Ramos (cell line): ENCODE measurements around the gene IFNA10.
"Not testable (repeated sequence)": the region's sequence is repeated elsewhere in the genome, so short reads cannot be mapped to it uniquely, and the experiment has no call there.

Source experiments
- in situ Hi-C: fragments of 300-500 bp; cut with MboI; formaldehyde crosslinking; loops from one replicate; pipeline ENCODE4 v1.14.3; 2022; ENCODE audit warnings: low sequenced_read_pairs; ENCODE audit not compliant: unreplicated experiment

The IFNA10 gene

DNA sequence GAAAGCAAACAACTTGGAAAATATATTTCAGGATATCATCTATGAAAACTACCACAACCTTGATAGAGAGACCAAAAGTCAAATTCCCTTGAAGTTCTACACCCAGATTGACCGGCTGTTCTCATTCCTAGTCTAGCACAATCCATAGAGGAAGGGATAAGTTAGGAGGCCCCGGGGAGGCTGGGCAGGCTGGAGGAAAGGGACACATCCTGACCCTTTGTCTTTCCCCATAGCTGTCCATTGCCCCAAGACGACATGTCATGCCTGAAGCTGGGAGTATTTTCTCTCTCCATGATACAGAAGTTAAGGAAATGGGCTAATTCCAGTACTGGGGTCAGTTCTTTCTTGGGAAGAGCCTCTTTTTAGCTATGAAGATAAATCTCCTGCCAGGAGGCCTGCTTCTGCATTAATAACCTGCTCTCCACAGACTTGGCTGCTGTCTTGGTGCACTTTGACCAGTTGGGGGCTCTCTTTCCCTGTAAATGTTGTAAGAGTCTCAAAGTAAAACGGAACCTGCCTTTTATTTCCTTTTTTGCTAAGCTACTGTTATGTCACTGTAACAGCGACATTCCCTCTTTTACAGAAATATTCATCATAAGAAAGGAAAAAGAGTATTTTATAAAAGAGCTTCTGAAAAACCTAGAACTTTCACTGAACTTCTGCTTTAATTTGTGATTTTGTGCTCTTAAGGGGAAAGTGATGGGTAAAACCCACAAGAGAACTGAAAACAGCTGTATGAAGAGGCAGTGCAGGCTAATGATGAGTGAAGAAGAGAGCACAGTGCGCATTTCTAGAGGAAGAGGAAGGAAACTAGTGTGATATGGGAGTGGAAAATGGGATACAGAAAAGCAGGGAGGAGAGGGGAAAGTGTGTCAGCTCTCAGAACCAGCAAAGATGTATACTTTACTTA is 11.8 kb downstream of the IFNA10 start:
- in situ Hi-C loops = not testable (repeated sequence)

DNA sequence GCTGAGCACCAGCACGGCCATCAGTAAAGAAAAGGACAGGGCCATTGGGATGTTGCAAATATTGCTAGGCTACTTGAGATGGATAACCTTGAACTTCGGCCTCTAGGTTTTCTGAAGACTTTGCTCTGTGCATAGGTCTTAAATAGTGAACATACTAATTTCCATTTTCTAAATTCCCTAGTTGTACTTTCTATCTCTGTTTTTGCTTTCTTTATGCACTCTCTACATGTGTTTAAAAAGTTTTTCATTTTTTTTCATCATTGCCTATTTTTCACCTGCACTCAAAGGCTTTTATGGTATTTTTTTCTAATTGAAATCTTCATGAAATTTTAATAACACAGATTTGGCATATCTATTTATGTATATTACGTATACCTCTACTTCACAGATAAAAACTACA is 19.5 kb downstream of the IFNA10 start, which contains the start of gene IFNA4:
IFNA4 (minus strand) TSS at position 101 of the 400 bp plus-strand sequence; CDS start at position 45, 56 bp downstream.
- in situ Hi-C loops = not testable (repeated sequence)

DNA sequence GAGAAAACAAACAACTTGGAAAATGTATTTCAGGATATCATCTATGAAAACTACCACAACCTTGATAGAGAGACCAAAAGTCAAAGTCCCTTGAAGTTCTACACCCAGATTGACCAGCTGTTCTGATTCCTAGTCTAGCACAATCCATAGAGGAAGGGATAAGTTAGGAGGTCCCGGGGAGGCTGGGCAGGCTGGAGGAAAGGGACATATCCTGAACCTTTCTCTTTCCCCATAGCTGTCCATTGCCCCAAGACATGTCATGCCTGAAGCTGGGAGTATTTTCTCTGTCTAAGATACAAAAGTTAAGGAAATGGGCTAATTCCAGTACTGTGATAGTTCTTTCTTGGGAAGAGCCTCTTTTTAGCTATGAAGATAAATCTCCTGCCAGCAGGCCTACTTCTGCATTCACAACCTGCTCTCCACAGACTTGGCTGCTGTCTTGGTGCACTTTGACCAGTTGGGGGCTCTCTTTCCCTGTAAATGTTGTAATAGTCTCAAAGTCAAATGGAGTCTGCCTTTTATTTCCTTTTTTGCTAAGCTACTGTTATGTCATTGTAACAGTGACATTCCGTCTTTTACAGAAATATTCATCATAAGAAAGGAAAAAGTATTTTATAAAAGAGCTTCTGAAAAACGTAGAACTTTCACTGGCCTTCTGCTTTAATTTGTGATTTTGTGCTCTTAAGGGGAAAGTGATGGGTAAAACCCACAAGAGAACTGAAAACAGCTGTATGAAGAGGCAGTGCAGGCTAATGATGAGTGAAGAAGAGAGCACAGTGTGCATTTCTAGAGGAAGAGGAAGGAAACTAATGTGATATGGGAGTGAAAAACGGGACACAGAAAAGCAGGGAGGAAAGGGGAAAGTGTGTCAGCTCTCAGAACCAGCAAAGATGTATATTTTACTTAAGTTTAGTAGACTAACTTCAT is 23.9 kb downstream of the IFNA10 start:
- in situ Hi-C loops = not testable (repeated sequence)

DNA sequence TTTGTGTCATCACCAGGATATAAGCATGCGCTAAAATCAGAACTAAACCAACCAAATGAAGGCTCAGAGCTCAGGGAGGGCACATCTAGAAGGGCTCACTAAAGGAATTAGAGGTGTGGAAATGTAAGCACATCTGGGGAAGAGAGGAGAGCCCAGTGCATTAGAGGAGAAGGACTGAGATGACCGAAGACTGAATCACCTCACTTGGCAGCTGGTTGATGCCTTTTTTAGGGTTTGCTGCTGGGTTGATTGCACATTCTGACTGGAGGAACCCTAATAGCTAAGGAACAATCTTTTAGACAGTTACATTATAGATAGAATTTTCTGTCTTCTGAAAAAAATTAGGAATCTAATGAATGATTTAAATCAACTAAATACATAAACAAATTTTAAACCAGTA is 32.3 kb downstream of the IFNA10 start:
- in situ Hi-C loops = no loop called here

DNA sequence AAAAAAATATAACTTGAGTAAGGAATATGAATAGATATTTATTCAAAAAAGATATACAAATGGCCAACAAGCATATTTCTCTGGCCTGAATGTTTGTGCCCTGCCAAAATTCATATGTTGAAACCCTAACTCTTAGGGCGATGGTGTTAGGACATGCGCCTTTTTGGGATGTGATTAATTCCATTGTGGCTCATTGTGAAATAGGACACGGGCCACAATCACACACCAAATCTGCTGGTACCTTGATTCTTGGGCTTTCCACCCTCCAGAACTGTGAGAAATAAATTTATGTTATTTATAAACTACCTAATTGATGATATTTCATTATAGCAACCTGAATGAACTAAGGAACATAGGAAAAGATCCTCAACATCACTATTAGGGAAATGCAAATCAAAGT is 34.8 kb downstream of the IFNA10 start:
- in situ Hi-C loops = no loop called here

DNA sequence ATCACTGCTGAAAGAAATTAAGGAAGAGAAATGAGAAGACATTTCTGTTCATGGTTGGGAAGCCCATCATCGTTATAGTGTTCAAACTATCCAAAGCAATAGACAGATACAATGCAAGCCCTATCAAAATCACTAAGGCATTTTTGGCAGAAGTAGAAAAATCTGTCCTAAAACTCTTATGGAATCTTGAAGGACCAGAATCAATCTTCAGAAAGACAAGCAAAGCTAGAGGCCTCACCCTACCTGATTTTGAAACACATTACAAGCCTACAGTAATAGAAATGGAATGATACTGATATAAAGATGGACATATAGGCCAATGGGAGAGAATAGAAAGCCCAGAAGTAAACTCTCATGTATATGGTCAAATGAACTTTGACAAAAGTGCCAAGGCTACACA is 35.6 kb downstream of the IFNA10 start:
- in situ Hi-C loops = no loop called here

DNA sequence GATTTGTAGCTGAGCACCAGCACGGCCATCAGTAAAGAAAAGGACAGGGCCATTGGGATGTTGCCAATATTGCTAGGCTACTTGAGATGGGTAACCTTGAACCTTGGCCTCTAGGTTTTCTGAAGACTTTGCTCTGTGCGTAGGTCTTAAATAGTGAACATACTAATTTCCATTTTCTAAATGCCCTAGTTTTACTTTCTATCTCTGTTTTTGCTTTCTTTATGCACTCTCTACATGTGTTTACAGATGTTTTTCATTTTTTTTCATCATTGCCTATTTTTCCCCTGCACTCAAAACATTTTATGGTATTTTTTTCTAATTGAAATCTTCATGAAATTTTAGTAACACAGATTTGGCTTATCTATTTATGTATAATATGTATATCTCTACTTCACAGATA is 40.4 kb downstream of the IFNA10 start, which contains the start of gene IFNA21:
IFNA21 (minus strand) TSS at position 101 of the 400 bp plus-strand sequence; CDS start at position 53, 48 bp downstream.
- in situ Hi-C loops = not testable (repeated sequence)

DNA sequence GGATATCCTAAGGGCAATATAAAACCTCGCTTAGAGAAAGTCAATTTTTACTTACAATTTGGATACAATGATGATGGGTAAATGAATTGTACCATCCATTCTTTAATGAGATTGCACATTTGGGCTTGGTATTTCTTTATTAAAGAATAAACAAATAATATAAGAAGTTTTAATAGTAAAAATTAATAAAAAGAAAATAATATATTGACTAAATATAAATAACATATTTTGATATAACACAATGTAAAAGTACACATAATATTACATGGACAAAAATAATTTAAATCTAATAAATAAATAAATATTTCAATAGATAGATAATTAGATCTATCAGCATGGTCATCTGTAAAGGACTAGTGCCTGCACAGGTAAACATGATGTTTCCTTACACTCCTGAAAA is 41.4 kb downstream of the IFNA10 start:
- in situ Hi-C loops = no loop called here

DNA sequence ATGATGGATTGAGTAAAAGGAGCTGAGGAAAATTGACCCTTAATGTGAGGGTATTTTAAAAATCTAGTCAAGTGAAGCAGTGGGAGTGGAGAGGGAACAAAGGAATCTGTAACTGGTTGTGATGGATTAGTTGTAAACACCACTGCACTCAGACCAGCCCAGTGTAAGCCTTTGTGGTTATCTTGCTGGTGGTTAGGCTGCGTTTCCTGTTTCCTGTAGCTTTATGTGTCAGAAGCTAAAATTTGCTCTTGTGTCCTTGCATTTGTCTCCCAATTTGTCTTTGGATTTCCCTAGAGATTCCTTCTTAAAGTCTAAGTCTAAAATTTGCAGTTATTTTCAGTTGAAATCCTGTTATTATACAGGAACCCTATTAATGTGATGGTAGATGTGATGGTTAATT is 46.8 kb downstream of the IFNA10 start:
- in situ Hi-C loops = no loop called here
